Endometrial microvascular endothelial cells (primary cell): ENCODE measurements around the gene ATP8A2. TPM values are rescaled to one million over a fixed set of nuclear protein-coding genes. Genes with fewer than 3 reads are reported as not detected.
"Not testable (repeated sequence)": the region's sequence is repeated elsewhere in the genome, so short reads cannot be mapped to it uniquely, and the experiment has no call there.

Experiments
- in situ Hi-C: cut with HindIII; loops from 2 replicates; pipeline ENCODE4 v1.10.0; 2017; ENCODE audit warnings: low sequenced_read_pairs, low pct_unique_long_range_greater_than_20kb; ENCODE audit errors: inconsistent ontology term
- total RNA-seq: library from RNA; depleted of rRNA; stranded (reverse); fragments of >200 nt; gene quantifications from one replicate; pipeline ENCODE4 v1.2.3, GENCODE V29; 2015; ENCODE audit errors: inconsistent ontology term

Gene ATP8A2
- total RNA-seq, 1 donor from 2014 or later: not detected

GRCh38 chr13:25768376-25768775 is 396.6 kb downstream of the ATP8A2 start:
- in situ Hi-C loops: no loop called here

DNA sequence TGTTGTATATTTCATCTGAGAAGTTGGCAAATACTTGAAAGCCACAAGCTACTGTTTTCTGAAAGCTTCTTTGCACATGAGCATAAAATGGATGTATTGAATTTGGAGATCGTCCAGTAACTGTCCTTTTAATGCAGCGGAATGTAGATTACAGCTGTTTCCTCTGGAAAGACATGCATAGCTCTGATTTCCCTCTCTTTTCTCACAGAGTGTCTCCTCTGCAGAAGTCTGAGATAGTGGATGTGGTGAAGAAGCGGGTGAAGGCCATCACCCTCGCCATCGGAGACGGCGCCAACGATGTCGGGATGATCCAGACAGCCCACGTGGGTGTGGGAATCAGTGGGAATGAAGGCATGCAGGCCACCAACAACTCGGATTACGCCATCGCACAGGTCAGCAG is 397.1 kb downstream of the ATP8A2 start:
- in situ Hi-C loops: no loop called here

- in situ Hi-C loops: no loop called here
Measured at GRCh38 chr13:25770601-25771000, 398.8 kb downstream of the ATP8A2 start.

DNA sequence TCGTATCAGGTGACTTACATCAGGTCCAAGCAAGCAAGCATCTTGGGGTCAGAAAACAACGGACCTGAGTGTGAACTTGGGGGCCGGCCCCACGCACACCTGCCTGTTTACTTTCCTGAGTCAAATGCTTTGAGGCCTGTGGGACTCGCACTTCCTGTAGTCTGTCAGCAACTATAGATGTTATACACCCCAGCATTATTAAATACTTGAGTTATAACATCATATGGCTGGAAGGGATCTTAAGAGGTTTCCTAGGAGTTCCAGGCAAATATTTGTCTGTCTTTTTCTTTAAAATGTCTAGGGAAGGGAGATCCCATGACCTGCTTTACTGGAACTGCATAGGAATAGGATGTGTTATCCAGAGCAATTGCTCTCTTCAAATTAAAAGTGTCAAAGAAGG is 399.4 kb downstream of the ATP8A2 start:
- in situ Hi-C loops: no loop called here

DNA sequence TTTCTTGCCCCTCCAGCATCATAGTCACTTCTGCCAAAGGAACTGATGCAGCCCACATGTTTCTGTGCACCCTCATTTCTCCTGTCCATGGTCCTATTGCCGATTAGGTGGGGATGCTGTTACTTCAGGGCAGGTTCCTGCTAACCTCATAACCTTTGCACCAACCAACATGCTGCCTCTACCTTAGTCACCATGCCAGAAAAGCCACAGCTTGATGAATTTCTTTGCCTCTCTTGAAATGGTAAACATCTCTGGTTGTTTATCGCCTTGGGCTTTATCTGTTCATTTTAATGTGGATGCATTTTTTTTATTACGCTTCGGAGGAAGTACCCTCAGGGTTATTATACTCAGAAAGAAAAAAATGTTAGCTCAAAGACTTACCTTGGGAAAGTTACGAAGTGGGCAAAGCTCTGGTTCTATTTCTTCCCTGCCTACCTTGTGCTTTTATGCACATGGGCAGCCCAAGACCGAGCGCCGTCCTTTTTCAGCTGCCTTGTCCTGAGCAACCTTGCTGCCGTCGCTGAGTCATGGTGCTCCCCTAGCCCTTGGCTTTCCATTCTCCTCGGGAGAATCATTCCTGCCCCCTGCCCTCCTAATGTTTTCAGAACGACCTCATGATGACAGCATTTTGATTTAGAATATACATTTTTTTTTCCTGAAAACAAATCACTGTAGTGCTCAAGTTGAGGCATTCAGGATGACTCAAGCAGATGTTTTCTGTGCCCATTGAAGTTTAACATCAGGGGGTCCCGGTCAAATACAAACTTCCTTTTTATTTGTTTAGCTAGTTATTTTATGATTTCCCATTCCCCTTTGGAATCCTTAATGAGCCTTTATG is 400.1 kb downstream of the ATP8A2 start:
- in situ Hi-C loops: no loop called here

DNA sequence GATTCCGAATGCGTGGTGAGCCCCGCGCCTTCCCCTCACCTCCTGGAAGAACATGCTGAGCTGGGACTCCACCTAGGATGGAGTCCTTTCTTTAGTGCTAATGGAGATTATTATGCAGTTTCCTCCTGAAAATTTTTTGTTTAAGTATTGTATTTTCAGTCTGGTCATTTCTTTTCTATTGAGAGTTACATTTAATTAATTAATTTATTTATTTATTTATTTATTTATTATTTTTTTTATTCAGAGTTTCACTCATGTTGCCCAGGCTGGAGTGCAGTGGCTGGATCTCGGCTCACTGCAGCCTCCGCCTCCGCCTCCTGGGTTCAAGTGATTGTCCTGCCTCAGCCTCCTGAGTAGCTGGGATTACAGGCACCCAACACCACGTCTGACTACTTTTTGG is 400.8 kb downstream of the ATP8A2 start:
- in situ Hi-C loops: not testable (repeated sequence)

DNA sequence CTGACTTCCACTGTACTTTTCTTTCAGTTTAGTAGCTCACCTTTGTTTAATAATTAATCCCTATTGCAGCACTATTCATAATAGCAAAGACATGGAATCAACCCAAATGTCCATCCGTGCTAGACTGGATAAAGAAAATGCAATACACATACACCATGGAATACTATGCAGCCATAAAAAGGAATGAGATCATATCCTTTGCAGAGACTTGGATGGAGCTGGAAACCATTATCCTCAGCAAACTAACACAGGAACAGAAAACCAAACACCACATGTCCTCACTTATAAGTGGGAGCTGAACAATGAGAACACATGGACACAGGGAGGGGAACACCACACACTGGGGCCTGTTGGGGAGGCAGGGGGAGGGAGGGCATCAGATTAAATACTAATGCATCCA is 402.3 kb downstream of the ATP8A2 start:
- in situ Hi-C loops: not testable (repeated sequence)

DNA sequence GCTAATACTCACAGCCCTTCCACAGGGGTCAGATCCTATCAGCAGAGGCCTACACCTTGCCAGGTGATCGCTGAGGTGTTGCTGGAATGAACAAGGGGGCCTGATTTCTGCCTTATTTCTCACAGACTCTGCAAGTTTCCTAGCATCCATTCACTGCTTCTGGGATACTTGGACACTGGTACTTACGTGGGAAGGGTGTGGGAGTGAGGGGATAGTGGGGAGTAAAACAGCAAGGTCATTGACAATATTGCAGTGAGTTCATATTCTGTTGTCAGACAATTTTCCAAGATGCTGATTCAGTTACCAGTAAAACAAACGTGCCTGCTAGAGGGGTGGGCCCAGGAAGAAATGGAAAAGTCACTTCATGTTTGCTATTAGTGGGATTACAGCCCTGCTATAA is 403.5 kb downstream of the ATP8A2 start:
- in situ Hi-C loops: no loop called here

DNA sequence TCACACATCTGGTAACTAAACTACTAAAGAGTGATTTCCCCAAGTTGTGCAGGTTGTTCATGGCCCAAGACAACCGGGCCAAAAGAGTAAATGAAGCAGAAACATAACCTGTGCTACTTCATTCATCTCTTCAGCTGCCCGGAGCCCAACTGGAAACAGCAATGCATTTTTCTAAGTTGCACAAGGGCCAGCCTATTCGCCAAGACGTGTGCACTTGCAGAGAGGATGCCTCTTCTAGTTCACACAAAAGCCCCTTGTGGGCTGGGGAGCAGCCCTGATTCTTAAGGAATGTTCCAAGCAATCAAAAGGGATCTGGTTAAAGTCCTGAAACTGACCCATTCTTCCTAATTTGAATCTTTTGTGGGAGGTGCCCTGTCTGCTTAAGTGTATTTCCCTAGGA is 404.2 kb downstream of the ATP8A2 start:
- in situ Hi-C loops: no loop called here

DNA sequence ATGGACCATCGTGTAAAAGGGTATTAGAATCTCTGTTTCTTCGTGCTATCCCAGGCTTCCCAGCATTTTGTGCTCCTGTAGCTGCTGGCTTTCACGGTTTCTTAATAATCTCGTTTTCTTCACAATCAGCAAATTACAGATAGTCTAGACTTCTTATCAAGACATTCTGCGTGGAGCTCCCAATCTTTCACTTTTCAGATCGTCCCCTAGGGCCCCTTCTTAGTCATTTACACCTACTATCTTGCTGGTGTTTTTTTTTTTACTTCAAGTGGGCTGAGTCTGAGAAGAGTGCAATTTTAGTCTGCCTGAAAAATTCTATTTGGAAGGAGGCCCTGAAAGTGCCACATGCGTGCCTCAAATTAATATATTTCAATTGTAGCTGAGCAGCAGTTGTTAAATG is 404.9 kb downstream of the ATP8A2 start:
- in situ Hi-C loops: no loop called here

GRCh38 chr13:25777509-25777908 is 405.7 kb downstream of the ATP8A2 start:
- in situ Hi-C loops: no loop called here

DNA sequence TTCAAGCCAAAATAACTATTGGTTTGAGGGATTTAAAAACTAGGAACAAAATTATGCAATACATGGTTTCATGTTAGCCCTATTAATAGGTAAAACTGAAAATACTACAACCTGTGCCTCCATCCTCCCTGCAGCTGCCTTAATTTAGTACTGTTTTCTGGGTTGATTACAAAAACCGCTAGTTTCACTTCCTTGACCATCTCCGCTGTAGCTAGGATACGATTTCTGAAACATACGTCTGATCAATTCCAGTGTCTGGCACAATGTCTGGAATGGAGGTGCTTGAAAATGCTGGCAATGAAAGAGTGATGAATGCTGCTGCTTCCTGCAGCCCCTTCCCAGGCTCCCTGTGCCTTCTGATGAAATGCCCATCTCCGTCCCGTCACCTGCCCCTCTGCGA is 406.6 kb downstream of the ATP8A2 start:
- in situ Hi-C loops: no loop called here

- in situ Hi-C loops: no loop called here
Measured at GRCh38 chr13:25778808-25779305, 407.1 kb downstream of the ATP8A2 start.

DNA sequence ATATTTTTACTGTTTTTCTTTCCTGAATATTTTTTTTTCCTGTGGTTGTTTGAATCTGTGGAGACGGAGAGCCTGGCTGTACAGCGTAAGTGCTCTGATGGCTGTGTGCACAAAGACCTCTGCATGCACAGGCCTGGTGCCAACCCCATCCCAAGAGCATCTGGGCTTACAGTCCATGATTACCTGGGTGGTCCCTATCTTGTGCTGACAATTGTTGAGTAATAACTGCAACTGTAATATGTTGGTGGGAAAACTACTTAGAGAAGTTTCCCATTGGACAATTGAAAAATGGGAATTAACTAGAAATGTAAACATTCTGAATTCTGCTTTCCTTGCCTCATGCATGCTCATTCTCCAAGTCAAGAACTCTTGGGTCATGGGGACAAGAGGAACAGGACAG is 411.3 kb downstream of the ATP8A2 start:
- in situ Hi-C loops: no loop called here

GRCh38 chr13:25783601-25784024 is 411.8 kb downstream of the ATP8A2 start:
- in situ Hi-C loops: no loop called here

DNA sequence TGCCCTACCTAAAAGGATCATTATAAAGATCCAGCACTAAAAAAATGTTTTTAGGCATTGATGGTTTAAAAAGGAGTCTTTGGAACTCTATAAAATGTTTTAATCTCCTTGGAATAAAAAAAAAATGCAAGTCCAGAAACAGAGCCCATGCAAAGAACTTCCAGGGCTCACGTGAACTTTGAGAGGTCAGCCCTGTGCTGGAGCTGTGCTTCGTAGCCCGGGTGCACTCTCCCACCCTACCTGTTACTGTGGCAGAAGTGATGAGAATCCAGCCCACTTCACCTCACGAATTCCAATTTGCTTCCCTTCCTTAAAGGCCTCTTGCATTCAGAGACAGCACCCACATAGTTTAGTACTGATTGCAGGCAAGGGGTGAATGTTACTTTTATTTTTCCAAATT is 412.3 kb downstream of the ATP8A2 start:
- in situ Hi-C loops: no loop called here

GRCh38 chr13:25790137-25790536 is 418.4 kb downstream of the ATP8A2 start:
- in situ Hi-C loops: not testable (repeated sequence)

DNA sequence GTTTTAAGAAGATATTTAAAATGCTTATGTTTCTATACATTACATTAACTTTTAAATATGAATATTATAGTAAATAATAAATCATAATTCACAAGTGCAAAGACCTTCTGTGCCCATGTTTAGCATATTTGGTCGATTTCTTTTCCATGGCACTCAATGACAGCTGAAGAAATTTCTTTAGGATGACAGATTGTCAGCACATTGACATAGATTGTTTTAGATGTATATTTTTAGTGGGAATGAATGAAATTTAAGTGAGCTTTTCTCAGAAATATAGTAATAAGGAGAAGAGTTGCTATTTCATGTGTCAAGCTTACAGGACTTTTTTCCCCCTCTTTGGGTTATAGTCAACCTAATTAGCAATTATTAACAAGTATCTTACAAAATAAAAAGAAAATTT is 423.5 kb downstream of the ATP8A2 start:
- in situ Hi-C loops: no loop called here

DNA sequence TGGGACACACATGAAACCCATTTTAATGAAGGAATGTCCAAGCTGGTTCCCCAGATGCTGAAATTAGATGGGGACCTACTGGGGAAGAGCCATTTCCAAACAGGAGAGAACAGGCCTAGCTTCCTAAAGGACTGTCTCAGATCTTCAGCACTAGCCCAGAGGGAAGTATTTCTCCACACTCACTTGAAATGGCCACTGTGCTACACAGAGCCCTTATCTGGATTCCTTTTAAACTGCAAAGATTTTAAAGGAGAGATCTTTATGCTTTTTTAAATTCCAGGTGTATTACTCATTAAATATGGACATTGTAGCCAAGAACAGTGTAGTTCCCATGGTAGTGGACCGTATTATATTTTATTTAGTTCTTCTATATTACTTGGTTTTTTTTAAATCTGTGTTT is 424.7 kb downstream of the ATP8A2 start:
- in situ Hi-C loops: no loop called here

- in situ Hi-C loops: no loop called here
Measured at GRCh38 chr13:25798998-25799397, 427.2 kb downstream of the ATP8A2 start.

DNA sequence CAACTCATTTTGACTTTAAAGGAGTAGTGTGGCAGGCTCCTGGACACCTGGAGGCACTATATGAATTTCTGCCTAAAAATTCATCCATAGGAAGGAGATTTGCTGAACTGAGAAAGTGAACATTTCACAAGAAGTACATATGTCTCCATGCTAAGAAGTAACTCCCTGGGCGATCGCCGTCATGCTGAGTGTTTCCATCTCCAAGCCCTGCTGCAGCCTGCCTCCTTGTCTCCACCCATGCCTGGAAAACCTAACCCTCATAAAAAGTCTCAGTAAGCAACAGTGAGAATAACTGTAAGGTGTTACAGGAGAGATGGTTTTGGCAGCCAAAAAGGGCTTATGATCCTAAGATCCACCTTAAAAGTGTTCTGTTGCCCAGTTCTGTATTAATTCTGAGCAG is 428.7 kb downstream of the ATP8A2 start:
- in situ Hi-C loops: no loop called here
